Heart right ventricle (tissue), 16 donors: Measurements from ENCODE around the gene LHFPL3. TPM values are rescaled to one million over a fixed set of nuclear protein-coding genes. Genes with fewer than 3 reads are reported as not detected.

Source experiments
- ATAC-seq, 8 donors: fragments of 200-7000 bp; cut with Tn5 transposase; one replicate each; pipeline ENCODE4 v1.9.1; 2020; ENCODE audit warnings: mild to moderate bottlenecking in 8 of 8, moderate library complexity in 8 of 8, moderate number of reproducible peaks in 1 of 8
- DNase-seq, 2 donors: peaks; one replicate each; pipeline ENCODE4 v3.0.0-alpha.2; 2020
- H3K27ac ChIP-seq, 10 donors: fragments of 200-600 bp; sonication (generic) in 2 of 10; one replicate each; pipeline versions ENCODE4 v1.5.0 to v1.8.0; 2020 to 2022; ENCODE audit warnings: mild to moderate bottlenecking in 3 of 10
- H3K27me3 ChIP-seq, 7 donors: fragments of 200-600 bp; one replicate each; pipeline ENCODE4 v1.8.0; 2021 to 2022; ENCODE audit warnings: mild to moderate bottlenecking in 2 of 7
- H3K36me3 ChIP-seq, 9 donors: fragments of 200-600 bp; sonication (generic) in 1 of 9; one replicate each; pipeline versions ENCODE4 v1.5.0 to v1.8.0; 2020 to 2022; ENCODE audit warnings: mild to moderate bottlenecking in 2 of 9
- H3K4me1 ChIP-seq, 9 donors: fragments of 200-600 bp; sonication (generic) in 1 of 9; one replicate each; pipeline versions ENCODE4 v1.5.0 to v1.8.0; 2020 to 2022; ENCODE audit warnings: mild to moderate bottlenecking in 4 of 9
- H3K4me3 ChIP-seq, 10 donors: fragments of 200-600 bp; sonication (generic) in 2 of 10; one replicate each; pipeline versions ENCODE4 v1.5.0 to v1.8.0; 2020 to 2022; ENCODE audit warnings: mild to moderate bottlenecking in 7 of 10, moderate library complexity in 2 of 10
- H3K9me3 ChIP-seq, 11 donors: fragments of 200-600 bp in 10 of 11; sonication (generic) in 2 of 11; one replicate each; pipeline versions ENCODE4 v1.5.0 to v1.8.0; 2013 to 2022; ENCODE audit warnings: mild to moderate bottlenecking in 2 of 11, control low read depth in 1 of 11, moderate library complexity in 1 of 11
- WGBS, 2 donors: extraction: QIAGEN DNeasy Blood & Tissue Kit; methylation state at CpG; one replicate each; pipeline ENCODE4 v1.1.7; 2013; ENCODE audit warnings: inconsistent platforms in 1 of 2; 5-methylcytosine and 5-hydroxymethylcytosine counted together
- intact Hi-C, 10 donors: fragments of 100-400 bp; cut with DNase I; formaldehyde crosslinking; loops; one replicate each; pipeline versions ENCODE4 v1.11.1 to v1.14.2; 2022
- polyA plus RNA-seq, 2 donors: library from polyadenylated mRNA; stranded (reverse); fragments of 200-250 nt; gene quantifications; one replicate each; pipeline ENCODE4 v1.2.3, GENCODE V29; 2013
- total RNA-seq, 10 donors: library from RNA; stranded (reverse); fragmentation: NEBNext Ultra II Directional in 3 of 10; extraction: Animal tissue kit (Norgen Biotek cat#: 25700) in 3 of 10; gene quantifications; one replicate each; pipeline versions ENCODE4 v1.2.1 to v1.2.4, GENCODE V29; 2021 to 2023
- TF ChIP-seq, protein P1 (sequence below), 9 donors: fragments of 200-600 bp; sonication (generic) in 2 of 9; IDR thresholded peaks; one replicate each; pipeline versions ENCODE4 v1.5.0 to v1.8.0; 2021 to 2022; ENCODE audit warnings: antibody characterized with exemption in 9 of 9, mild to moderate bottlenecking in 5 of 9, moderate library complexity in 1 of 9
- donor health status: Arrhythmogenic right ventricular cardiomyopathy.
- donor health status: ischemic (EF 13 %, LVEDD 7.1; RV severe dilation, severe dysfunction).
- donor health status: healthy with polysubstance abuse.
- donor health status: DM: no; HTN: yes; CAD: no.
- donor health status: DM: no; HTN: no; CAD: no.
- donor health status: ischemic (EF 25% LVEDD 6.9; RV normal size, moderate dysfunction).
- donor health status: ischemic (EF 25% LVEDD 5.7; RV mildly dilated, moderate dysfunction).
- donor health status: healthy.
- donor health status: DM: yes; HTN: yes; CAD: no.
- donor health status: Ischemic cardiomyopathy.
- donor health status: ischemic (EF 35%, LVEDD 5.7; RV mildly dilated, moderate dysfunction).
- donor health status: nonischemic (EF 11% LVEDD 7.7; RV severe dilation, severe dysfunction).
- donor health status: DM: yes; HTN: yes; CAD: no.
- donor health status: PGD.
- donor health status: ischemic (EF 29% LVEDD 5.4; RV normal size, mild dysfunction).
- donor health status: nonischemic (EF 23%, LVEDD 6.1; RV moderate dilation, normal function).

The LHFPL3 gene
- total and polyA plus RNA-seq, 12 donors: not detected

GRCh38 chr7:104367926-104368325, 39.5 kb downstream of the LHFPL3 start:
- Histone ChIP-seq H3K9me3 (no peaks in the 10 kb centered on the region), H3K4me1 (no peaks in the 10 kb centered on the region), H3K27ac (no peak overlapping the region), H3K36me3 (no peaks in the 10 kb centered on the region), H3K27me3 (peaks cover 0 to 6% (median 0%) of the 10 kb centered on the region in 7 donors), H3K4me3 (no peak overlapping the region)
- TF ChIP-seq, protein P1, sequence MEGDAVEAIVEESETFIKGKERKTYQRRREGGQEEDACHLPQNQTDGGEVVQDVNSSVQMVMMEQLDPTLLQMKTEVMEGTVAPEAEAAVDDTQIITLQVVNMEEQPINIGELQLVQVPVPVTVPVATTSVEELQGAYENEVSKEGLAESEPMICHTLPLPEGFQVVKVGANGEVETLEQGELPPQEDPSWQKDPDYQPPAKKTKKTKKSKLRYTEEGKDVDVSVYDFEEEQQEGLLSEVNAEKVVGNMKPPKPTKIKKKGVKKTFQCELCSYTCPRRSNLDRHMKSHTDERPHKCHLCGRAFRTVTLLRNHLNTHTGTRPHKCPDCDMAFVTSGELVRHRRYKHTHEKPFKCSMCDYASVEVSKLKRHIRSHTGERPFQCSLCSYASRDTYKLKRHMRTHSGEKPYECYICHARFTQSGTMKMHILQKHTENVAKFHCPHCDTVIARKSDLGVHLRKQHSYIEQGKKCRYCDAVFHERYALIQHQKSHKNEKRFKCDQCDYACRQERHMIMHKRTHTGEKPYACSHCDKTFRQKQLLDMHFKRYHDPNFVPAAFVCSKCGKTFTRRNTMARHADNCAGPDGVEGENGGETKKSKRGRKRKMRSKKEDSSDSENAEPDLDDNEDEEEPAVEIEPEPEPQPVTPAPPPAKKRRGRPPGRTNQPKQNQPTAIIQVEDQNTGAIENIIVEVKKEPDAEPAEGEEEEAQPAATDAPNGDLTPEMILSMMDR (IDR thresholded peaks at IDR 0.05): no peak
- DNase-seq (no peak), ATAC-seq (no peak)
- intact Hi-C loops: no loop called here

GRCh38 chr7:104371216-104371979, 43.0 kb downstream of the LHFPL3 start:
- TF ChIP-seq, protein P1 (IDR thresholded peaks at IDR 0.05): no peak
- no peak overlapping the region for H3K27ac ChIP-seq
- intact Hi-C loops: no loop called here
- no peak overlapping the region for H3K4me3 ChIP-seq
- WGBS, 2 donors: 49 to 51% methylated on average over 4 of the region's 4 CpGs
- H3K27me3 ChIP-seq: peaks cover 0 to 6% (median 0%) of the 10 kb centered on the region in 7 donors
- no peaks in the 10 kb centered on the region for H3K36me3 ChIP-seq
- DNase-seq (no peak), ATAC-seq (no peak)
- H3K9me3 ChIP-seq: no peaks in the 10 kb centered on the region
- no peaks in the 10 kb centered on the region for H3K4me1 ChIP-seq

GRCh38 chr7:104371980-104372357, 43.6 kb downstream of the LHFPL3 start:
- peaks cover 0 to 6% (median 0%) of the 10 kb centered on the region in 7 donors for H3K27me3 ChIP-seq
- H3K4me1 ChIP-seq: no peaks in the 10 kb centered on the region
- 81% methylated on average over 5 of the region's 5 CpGs for WGBS, 2 donors
- ATAC-seq (no peak), DNase-seq (no peak)
- H3K36me3 ChIP-seq: no peaks in the 10 kb centered on the region
- no peak overlapping the region for H3K4me3 ChIP-seq
- no peak overlapping the region for H3K27ac ChIP-seq
- H3K9me3 ChIP-seq: no peaks in the 10 kb centered on the region
- intact Hi-C loops: no loop called here
- TF ChIP-seq, protein P1 (IDR thresholded peaks at IDR 0.05): no peak

- TF ChIP-seq, protein P1 (IDR thresholded peaks at IDR 0.05): no peak
- DNase-seq (no peak), ATAC-seq (no peak)
- 91 to 95% methylated on average over 4 of the region's 4 CpGs for WGBS, 2 donors
- Histone ChIP-seq H3K27me3 (peaks cover 0 to 9% (median 0%) of the 10 kb centered on the region in 7 donors), H3K36me3 (no peaks in the 10 kb centered on the region), H3K4me1 (no peaks in the 10 kb centered on the region), H3K9me3 (peaks cover 0 to 19% (median 4%) of the 10 kb centered on the region in 11 donors), H3K4me3 (no peak overlapping the region), H3K27ac (no peak overlapping the region)
- intact Hi-C loops: no loop called here
Measured at GRCh38 chr7:104382616-104383015, 54.2 kb downstream of the LHFPL3 start.
